PC-3 (cell line): Measurements from ENCODE around the gene DMRT1. TPM values are rescaled to one million over a fixed set of nuclear protein-coding genes. Genes with fewer than 3 reads are reported as not detected.

Experiments
- ATAC-seq: fragments of 200-7000 bp; cut with Tn5 transposase; 2 replicates; pipeline ENCODE4 v1.9.1; 2020; ENCODE audit warnings: mild to moderate bottlenecking, moderate library complexity
- BruUV-seq: library from RNA; stranded (reverse); fragments of 400-500 nt; replicated peaks from 2 replicates; lab custom pipeline; 2021; lab: Mats Ljungman, UMichigan
- CTCF ChIA-PET: fragments of 300-600 bp; sonication (Branson Sonifier 250); formaldehyde crosslinking; loops from one replicate; lab custom pipeline; 2022; ENCODE audit warnings: antibody characterized with exemption; lab: Charles Lee
- POLR2A ChIA-PET: fragments of 300-600 bp; sonication (Branson Sonifier 250); formaldehyde crosslinking; loops from one replicate; lab custom pipeline; 2022; ENCODE audit warnings: antibody characterized with exemption; ENCODE audit not compliant: unreplicated experiment; lab: Charles Lee
- DNase-seq: peaks from one replicate; pipeline ENCODE4 v3.0.0-alpha.2; 2015
- H2AFZ ChIP-seq: fragments of 300-600 bp; sonication (generic); 2 replicates; pipeline ENCODE4 v1.6.0; 2016; ENCODE audit warnings: antibody characterized with exemption, low read length
- H3F3A ChIP-seq: fragments of 300-600 bp; sonication (generic); one replicate; pipeline ENCODE4 v1.6.0; 2017; ENCODE audit warnings: antibody characterized with exemption, low read length, control low read depth, mild to moderate bottlenecking; ENCODE audit not compliant: unreplicated experiment
- H3K27ac ChIP-seq: fragments of 300-600 bp; sonication (generic); 2 replicates; pipeline ENCODE4 v1.5.1; 2016; ENCODE audit warnings: mild to moderate bottlenecking, low read length
- H3K27me3 ChIP-seq: fragments of 300-600 bp; sonication (generic); 2 replicates; pipeline ENCODE4 v1.6.1; 2016; ENCODE audit warnings: low read length, mixed read lengths
- H3K36me3 ChIP-seq: fragments of 300-600 bp; sonication (generic); 2 replicates; pipeline ENCODE4 v1.6.1; 2016; ENCODE audit warnings: low read depth, mixed run types, low read length, mixed read lengths
- H3K4me1 ChIP-seq: fragments of 300-600 bp; sonication (generic); 2 replicates; pipeline ENCODE4 v1.5.1; 2016; ENCODE audit warnings: low read length; ENCODE audit not compliant: insufficient read depth
- H3K4me2 ChIP-seq: fragments of 300-600 bp; sonication (generic); 2 replicates; pipeline ENCODE4 v1.6.0; 2016; ENCODE audit warnings: low read length
- H3K4me3 ChIP-seq: fragments of 300-600 bp; sonication (generic); 2 replicates; pipeline ENCODE4 v1.5.1; 2016; ENCODE audit warnings: mild to moderate bottlenecking, low read length, mixed read lengths
- H3K79me2 ChIP-seq: fragments of 300-600 bp; sonication (generic); 2 replicates; pipeline ENCODE4 v1.6.1; 2017; ENCODE audit warnings: low read length, mixed read lengths
- H3K9ac ChIP-seq: fragments of 300-600 bp; sonication (generic); 2 replicates; pipeline ENCODE4 v1.6.0; 2016; ENCODE audit warnings: mild to moderate bottlenecking, low read length
- H3K9me2 ChIP-seq: fragments of 300-600 bp; sonication (generic); replicated peaks from 2 replicates; pipeline ENCODE4 v1.6.1; 2016; ENCODE audit warnings: mixed run types, low read length, mixed read lengths
- H3K9me3 ChIP-seq: fragments of 300-600 bp; sonication (generic); 2 replicates; pipeline ENCODE4 v1.6.1; 2016; ENCODE audit warnings: low read length, mixed read lengths
- H4K20me1 ChIP-seq: fragments of 300-600 bp; sonication (generic); 2 replicates; pipeline ENCODE4 v1.6.1; 2016; ENCODE audit warnings: low read length, mixed read lengths
- EZH2 ChIP-seq: fragments of 300-600 bp; sonication (generic); IDR thresholded peaks from one replicate; pipeline ENCODE4 v1.6.1; 2017; ENCODE audit warnings: antibody characterized with exemption, mild to moderate bottlenecking, low read length; ENCODE audit not compliant: unreplicated experiment
- EZH2phosphoT487 ChIP-seq: fragments of 300-600 bp; sonication (generic); IDR thresholded peaks from 2 replicates; pipeline ENCODE4 v1.6.1; 2018; ENCODE audit warnings: mild to moderate bottlenecking, antibody characterized with exemption, low read length, borderline replicate concordance
- intact Hi-C: fragments of 100-400 bp; cut with micrococcal nuclease; formaldehyde crosslinking; loops from 2 replicates; pipeline ENCODE4 v1.9.0; 2023
- total RNA-seq: library from RNA; depleted of rRNA; stranded (reverse); fragments of >200 nt; gene quantifications from 2 replicates; pipeline ENCODE4 v1.2.3, GENCODE V29; 2014
- TF ChIP-seq, protein P1 (sequence below): fragments of 300-600 bp; sonication (generic); conservative IDR thresholded peaks from 2 replicates; pipeline ENCODE4 v1.5.1; 2017; ENCODE audit warnings: antibody characterized with exemption, low read depth, mild to moderate bottlenecking, low read length

The DMRT1 gene
- total RNA-seq, 1 experiment from 2014 or later: 0.04 TPM

DNA sequence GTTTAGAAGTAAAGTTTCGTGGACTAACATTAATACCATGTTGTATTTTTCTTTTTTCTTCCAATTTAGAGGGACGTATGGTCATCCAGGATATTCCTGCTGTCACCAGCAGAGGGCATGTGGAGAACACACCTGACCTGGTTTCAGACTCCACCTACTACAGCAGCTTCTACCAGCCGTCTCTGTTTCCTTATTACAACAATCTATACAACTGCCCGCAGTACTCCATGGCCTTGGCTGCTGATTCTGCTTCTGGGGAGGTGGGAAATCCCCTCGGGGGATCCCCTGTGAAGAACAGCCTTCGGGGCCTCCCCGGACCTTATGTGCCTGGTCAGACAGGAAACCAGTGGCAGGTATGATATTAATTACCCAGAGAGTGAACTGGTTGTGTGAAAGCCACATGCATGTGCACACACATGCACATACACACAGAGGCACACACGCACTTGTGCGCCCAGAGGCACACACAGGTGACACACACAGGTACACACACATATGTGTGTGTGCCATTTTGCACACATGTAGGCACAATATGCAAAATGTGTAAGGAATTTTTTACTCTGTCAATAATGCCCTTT lies 52.4 kb downstream of the DMRT1 start:
- Histone ChIP-seq H3K4me1 (no peaks in the 10 kb centered on the region), H3K79me2 (no peaks in the 10 kb centered on the region), H3K4me3 (peak overlapping the region; percentile 34; the same call in 1 of the 2 replicates), H4K20me1 (no peaks in the 10 kb centered on the region), H3K9me2 (no peaks in the 10 kb centered on the region), H3K4me2 (peak overlapping the region; percentile 79), H3K9me3 (no peaks in the 10 kb centered on the region), H3K27ac (no peak overlapping the region), H2AFZ (peak overlapping the region; percentile 76), H3F3A (no peaks in the 10 kb centered on the region), H3K9ac (no peak overlapping the region), H3K27me3 (no peaks in the 10 kb centered on the region), H3K36me3 (no peaks in the 10 kb centered on the region; the same call in 1 of the 2 replicates)
- TF ChIP-seq, protein P1, sequence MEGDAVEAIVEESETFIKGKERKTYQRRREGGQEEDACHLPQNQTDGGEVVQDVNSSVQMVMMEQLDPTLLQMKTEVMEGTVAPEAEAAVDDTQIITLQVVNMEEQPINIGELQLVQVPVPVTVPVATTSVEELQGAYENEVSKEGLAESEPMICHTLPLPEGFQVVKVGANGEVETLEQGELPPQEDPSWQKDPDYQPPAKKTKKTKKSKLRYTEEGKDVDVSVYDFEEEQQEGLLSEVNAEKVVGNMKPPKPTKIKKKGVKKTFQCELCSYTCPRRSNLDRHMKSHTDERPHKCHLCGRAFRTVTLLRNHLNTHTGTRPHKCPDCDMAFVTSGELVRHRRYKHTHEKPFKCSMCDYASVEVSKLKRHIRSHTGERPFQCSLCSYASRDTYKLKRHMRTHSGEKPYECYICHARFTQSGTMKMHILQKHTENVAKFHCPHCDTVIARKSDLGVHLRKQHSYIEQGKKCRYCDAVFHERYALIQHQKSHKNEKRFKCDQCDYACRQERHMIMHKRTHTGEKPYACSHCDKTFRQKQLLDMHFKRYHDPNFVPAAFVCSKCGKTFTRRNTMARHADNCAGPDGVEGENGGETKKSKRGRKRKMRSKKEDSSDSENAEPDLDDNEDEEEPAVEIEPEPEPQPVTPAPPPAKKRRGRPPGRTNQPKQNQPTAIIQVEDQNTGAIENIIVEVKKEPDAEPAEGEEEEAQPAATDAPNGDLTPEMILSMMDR: peak; percentile 82
- TF ChIP-seq EZH2phosphoT487 (no peak), EZH2 (no peak)
- DNase-seq: peak; percentile 71
- peak; percentile 88 for ATAC-seq
- ChIA-PET CTCF (interaction anchor here (1.8 kb wide), 1 partner anchor 111 kb away, joined by 9 read pairs; no protein-coding TSS in a partner anchor), POLR2A (no interaction called here)
- intact Hi-C loops: loop anchor here (1.0 kb wide), 2 partner anchors 111 to 443 kb away; no protein-coding TSS in a partner anchor
- no TSS peak for BruUV-seq

DNA sequence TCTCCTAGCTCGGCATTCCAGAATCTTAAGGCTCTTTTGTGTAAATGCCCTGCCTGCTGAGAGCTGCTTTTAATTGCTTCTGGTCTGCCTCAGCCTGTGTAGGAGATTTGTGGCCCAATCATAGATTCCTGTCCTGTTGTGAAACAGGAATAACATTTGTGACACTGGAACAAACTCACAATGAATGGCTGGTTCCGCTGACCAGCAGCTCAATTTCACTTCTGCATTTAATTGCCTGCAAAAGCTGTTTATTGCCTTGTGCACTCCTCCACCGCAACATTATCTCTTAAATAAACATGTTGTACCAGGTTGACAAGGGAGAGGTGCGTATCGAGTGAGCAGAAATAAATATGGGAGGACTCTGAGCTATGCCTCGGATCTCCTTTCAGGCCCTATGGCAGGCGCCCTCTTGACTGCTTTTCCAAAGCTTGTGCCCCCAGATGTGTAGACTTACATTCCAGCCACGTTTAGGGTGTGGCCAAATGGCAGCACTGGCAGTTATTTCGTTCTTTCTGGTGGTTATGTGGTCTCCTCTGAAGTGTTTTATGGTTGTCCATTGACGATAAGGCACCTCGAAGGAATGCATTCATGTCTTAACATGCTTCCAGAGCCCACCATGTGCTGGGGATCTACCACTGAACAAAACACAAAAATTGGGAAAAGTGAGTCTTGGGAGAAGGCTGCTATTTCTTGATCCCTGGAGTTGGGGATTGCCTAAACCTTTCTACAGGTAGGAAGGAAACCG lies 58.1 kb downstream of the DMRT1 start:
- no peak overlapping the region for H3K4me2 ChIP-seq
- no peak overlapping the region for H3K4me3 ChIP-seq
- H3K9ac ChIP-seq: no peak overlapping the region
- no TSS peak for BruUV-seq
- no peaks in the 10 kb centered on the region for H3K79me2 ChIP-seq
- H4K20me1 ChIP-seq: no peaks in the 10 kb centered on the region
- no peaks in the 10 kb centered on the region for H3K36me3 ChIP-seq
- no peaks in the 10 kb centered on the region for H3K4me1 ChIP-seq
- ChIA-PET POLR2A (no interaction called here), CTCF (no interaction called here)
- no peaks in the 10 kb centered on the region for H3F3A ChIP-seq
- H3K27me3 ChIP-seq: peaks cover 19% of the 10 kb centered on the region
- TF ChIP-seq EZH2phosphoT487 (no peak), EZH2 (no peak)
- TF ChIP-seq, protein P1: no peak
- H3K9me3 ChIP-seq: no peaks in the 10 kb centered on the region
- H3K9me2 ChIP-seq: no peaks in the 10 kb centered on the region
- no peak overlapping the region for H2AFZ ChIP-seq
- no peak for ATAC-seq
- H3K27ac ChIP-seq: no peak overlapping the region
- no peak for DNase-seq
- intact Hi-C loops: no loop called here

DNA sequence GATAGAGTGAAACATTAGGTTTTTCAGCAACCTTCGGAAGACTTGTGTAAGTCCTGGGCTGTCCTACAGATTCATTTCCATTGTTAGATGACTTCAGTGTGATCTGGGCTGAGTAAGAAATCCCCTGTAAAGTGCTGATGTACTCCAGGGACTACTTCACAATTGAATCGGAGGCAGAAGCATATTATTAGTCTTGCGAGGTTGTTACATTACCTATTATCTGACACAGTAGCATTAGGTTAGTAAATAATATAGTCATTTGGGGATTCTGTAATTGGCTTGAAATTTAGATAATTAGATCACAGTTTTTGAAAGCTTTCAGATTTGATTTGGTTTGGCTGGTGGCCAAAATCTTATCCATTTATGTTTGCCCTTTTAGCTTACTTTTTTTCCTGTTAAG lies 62.4 kb downstream of the DMRT1 start:
- TF ChIP-seq EZH2phosphoT487 (no peak), EZH2 (no peak)
- TF ChIP-seq, protein P1: no peak
- Histone ChIP-seq H3K79me2 (no peaks in the 10 kb centered on the region), H3K9me2 (no peaks in the 10 kb centered on the region), H2AFZ (no peak overlapping the region), H3K4me3 (no peak overlapping the region), H3K36me3 (no peaks in the 10 kb centered on the region), H3K4me2 (no peak overlapping the region), H3K27ac (no peak overlapping the region), H3K9ac (no peak overlapping the region), H3K27me3 (peaks cover 58% of the 10 kb centered on the region), H4K20me1 (no peaks in the 10 kb centered on the region), H3K9me3 (no peaks in the 10 kb centered on the region), H3K4me1 (no peaks in the 10 kb centered on the region), H3F3A (no peaks in the 10 kb centered on the region)
- CTCF ChIA-PET: no interaction called here
- no TSS peak for BruUV-seq
- no peak for ATAC-seq
- no peak for DNase-seq
- intact Hi-C loops: no loop called here
- POLR2A ChIA-PET: no interaction called here
